Coronary artery (tissue), 2 donors: ENCODE data around the gene NUCB1.
A peak's percentile ranks its signal among the peaks of the same experiment; 100 is the strongest.

ENCODE experiments used
- DNase-seq: peaks from one replicate; pipeline ENCODE4 v3.0.0-alpha.2; 2017; ENCODE audit warnings: low spot score
- H3K27ac ChIP-seq, 2 donors: fragments of 200-600 bp; sonication (generic); one replicate each; pipeline ENCODE4 v1.5.1; 2016 to 2019
- H3K4me3 ChIP-seq: fragments of 200-600 bp; sonication (generic); 2 replicates; pipeline ENCODE4 v1.5.1; 2016; ENCODE audit warnings: mild to moderate bottlenecking, moderate library complexity
- TF ChIP-seq, protein P1 (sequence below): fragments of 200-600 bp; sonication (generic); IDR thresholded peaks from one replicate; pipeline ENCODE4 v1.5.1; 2019; ENCODE audit warnings: antibody characterized with exemption

NUCB1 gene

GRCh38 chr19:48859711-48860572 lies 40.2 kb upstream of the NUCB1 start:
- no peak overlapping the region for H3K27ac ChIP-seq
- no peak for DNase-seq
- TF ChIP-seq, protein P1, sequence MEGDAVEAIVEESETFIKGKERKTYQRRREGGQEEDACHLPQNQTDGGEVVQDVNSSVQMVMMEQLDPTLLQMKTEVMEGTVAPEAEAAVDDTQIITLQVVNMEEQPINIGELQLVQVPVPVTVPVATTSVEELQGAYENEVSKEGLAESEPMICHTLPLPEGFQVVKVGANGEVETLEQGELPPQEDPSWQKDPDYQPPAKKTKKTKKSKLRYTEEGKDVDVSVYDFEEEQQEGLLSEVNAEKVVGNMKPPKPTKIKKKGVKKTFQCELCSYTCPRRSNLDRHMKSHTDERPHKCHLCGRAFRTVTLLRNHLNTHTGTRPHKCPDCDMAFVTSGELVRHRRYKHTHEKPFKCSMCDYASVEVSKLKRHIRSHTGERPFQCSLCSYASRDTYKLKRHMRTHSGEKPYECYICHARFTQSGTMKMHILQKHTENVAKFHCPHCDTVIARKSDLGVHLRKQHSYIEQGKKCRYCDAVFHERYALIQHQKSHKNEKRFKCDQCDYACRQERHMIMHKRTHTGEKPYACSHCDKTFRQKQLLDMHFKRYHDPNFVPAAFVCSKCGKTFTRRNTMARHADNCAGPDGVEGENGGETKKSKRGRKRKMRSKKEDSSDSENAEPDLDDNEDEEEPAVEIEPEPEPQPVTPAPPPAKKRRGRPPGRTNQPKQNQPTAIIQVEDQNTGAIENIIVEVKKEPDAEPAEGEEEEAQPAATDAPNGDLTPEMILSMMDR = no peak
- H3K4me3 ChIP-seq = no peak overlapping the region

DNA sequence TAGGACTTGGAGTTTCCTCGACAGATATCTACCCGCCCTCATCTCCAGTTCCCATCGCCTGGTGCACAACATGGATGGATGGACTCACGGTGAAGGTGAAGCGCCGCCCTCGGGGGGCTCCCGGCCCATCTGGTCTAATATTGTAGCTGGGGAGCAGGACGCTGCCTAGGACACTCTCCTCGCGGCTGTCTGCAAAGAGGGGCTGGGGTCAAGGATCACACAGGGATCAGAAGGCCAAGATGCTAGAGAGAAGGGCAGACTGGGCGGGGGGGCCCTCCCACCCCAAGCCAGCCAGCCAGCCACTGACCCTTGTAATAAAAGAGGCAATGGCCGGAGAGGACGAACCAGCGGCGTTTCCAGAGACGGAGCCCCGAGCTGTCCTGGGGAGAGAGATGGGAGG lies 38.8 kb upstream of the NUCB1 start:
- TF ChIP-seq, protein P1 = no peak
- H3K27ac ChIP-seq = no peak overlapping the region
- no peak for DNase-seq
- H3K4me3 ChIP-seq = no peak overlapping the region

- TF ChIP-seq, protein P1 = no peak
- H3K4me3 ChIP-seq = no peak overlapping the region
- no peak for DNase-seq
- no peak overlapping the region for H3K27ac ChIP-seq
Observed at GRCh38 chr19:48862827-48863226, 37.3 kb upstream of the NUCB1 start.

DNA sequence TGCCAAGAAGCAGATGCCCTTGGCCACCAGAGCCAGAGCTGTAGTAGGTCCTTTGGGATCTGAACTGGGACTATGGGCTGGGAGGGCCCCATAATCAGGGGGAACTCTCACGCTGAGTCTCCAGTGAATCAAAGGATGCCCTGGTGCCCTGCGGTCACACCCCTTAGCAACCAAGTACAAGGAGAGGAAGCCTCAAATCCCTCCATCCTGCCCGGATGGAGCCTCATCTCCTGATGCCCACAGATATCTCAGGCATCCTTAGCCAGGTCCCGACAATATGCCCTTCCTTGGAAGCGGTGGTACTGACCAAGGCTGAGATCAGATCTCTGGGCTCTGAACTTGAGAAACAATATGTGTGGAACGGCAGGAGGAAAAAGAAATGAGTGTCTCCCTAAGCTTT lies 33.4 kb upstream of the NUCB1 start:
- Histone ChIP-seq H3K27ac (peak overlapping the region in 1 of 2 donors; percentile 89), H3K4me3 (peak overlapping the region; percentile 70)
- TF ChIP-seq, protein P1 = no peak
- DNase-seq = peak; percentile 65

- Histone ChIP-seq H3K4me3 (peak overlapping the region; percentile 70), H3K27ac (peak overlapping the region; percentile 88 to 89)
- DNase-seq = peak; percentile 75
- TF ChIP-seq, protein P1 = no peak
Observed at GRCh38 chr19:48867123-48867745, 32.9 kb upstream of the NUCB1 start.

- Histone ChIP-seq H3K27ac (peak overlapping the region; percentile 88 to 89), H3K4me3 (peak overlapping the region; percentile 70)
- TF ChIP-seq, protein P1 = no peak
- no peak for DNase-seq
Observed at GRCh38 chr19:48867746-48868113, 32.4 kb upstream of the NUCB1 start.
